Measurements from ENCODE around the gene CD63. TPM values are rescaled to one million over a fixed set of nuclear protein-coding genes. Genes with fewer than 3 reads are reported as not detected.

CD63 gene
- total and polyA plus RNA-seq, 2 of the 13 experiments (the other 11 are each of a cell fraction or from before 2014, with no cell fraction given) = 234 to 277 TPM

- TF ChIP-seq NR2F6 (IDR thresholded peaks at IDR 0.05) = no peak
- TF ChIP-seq NR2F6 (CRISPR knock-in tag; IDR thresholded peaks at IDR 0.05) = peak; percentile 10; the same call in 1 of the 2 replicates
- no peak for TF ChIP-seq IRX3 (CRISPR knock-in tag; IDR thresholded peaks at IDR 0.05; ENCODE audit: borderline replicate concordance, low read depth)
- no peak for TF ChIP-seq EEA1 (CRISPR knock-in tag; IDR thresholded peaks at IDR 0.05; ENCODE audit: borderline replicate concordance)
- peak; percentile 61 for TF ChIP-seq ZNF331 (CRISPR knock-in tag; IDR thresholded peaks at IDR 0.05)
- TF ChIP-seq ZNF792 (CRISPR knock-in tag; IDR thresholded peaks at IDR 0.05) = 0 out of 2 replicates have a peak, but pooled peaks have one; percentile 26
- TF ChIP-seq ZNF570 (CRISPR knock-in tag; IDR thresholded peaks at IDR 0.05; ENCODE audit: borderline replicate concordance) = no peak
- TF ChIP-seq, protein P1, sequence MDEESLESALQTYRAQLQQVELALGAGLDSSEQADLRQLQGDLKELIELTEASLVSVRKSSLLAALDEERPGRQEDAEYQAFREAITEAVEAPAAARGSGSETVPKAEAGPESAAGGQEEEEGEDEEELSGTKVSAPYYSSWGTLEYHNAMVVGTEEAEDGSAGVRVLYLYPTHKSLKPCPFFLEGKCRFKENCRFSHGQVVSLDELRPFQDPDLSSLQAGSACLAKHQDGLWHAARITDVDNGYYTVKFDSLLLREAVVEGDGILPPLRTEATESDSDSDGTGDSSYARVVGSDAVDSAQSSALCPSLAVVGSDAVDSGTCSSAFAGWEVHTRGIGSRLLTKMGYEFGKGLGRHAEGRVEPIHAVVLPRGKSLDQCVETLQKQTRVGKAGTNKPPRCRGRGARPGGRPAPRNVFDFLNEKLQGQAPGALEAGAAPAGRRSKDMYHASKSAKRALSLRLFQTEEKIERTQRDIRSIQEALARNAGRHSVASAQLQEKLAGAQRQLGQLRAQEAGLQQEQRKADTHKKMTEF (CRISPR knock-in tag; IDR thresholded peaks at IDR 0.05) = 0 out of 2 replicates have a peak, but pooled peaks have one; percentile 36
- TF ChIP-seq, protein P2, sequence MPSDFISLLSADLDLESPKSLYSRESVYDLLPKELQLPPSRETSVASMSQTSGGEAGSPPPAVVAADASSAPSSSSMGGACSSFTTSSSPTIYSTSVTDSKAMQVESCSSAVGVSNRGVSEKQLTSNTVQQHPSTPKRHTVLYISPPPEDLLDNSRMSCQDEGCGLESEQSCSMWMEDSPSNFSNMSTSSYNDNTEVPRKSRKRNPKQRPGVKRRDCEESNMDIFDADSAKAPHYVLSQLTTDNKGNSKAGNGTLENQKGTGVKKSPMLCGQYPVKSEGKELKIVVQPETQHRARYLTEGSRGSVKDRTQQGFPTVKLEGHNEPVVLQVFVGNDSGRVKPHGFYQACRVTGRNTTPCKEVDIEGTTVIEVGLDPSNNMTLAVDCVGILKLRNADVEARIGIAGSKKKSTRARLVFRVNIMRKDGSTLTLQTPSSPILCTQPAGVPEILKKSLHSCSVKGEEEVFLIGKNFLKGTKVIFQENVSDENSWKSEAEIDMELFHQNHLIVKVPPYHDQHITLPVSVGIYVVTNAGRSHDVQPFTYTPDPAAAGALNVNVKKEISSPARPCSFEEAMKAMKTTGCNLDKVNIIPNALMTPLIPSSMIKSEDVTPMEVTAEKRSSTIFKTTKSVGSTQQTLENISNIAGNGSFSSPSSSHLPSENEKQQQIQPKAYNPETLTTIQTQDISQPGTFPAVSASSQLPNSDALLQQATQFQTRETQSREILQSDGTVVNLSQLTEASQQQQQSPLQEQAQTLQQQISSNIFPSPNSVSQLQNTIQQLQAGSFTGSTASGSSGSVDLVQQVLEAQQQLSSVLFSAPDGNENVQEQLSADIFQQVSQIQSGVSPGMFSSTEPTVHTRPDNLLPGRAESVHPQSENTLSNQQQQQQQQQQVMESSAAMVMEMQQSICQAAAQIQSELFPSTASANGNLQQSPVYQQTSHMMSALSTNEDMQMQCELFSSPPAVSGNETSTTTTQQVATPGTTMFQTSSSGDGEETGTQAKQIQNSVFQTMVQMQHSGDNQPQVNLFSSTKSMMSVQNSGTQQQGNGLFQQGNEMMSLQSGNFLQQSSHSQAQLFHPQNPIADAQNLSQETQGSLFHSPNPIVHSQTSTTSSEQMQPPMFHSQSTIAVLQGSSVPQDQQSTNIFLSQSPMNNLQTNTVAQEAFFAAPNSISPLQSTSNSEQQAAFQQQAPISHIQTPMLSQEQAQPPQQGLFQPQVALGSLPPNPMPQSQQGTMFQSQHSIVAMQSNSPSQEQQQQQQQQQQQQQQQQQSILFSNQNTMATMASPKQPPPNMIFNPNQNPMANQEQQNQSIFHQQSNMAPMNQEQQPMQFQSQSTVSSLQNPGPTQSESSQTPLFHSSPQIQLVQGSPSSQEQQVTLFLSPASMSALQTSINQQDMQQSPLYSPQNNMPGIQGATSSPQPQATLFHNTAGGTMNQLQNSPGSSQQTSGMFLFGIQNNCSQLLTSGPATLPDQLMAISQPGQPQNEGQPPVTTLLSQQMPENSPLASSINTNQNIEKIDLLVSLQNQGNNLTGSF (CRISPR knock-in tag; IDR thresholded peaks at IDR 0.05) = no peak
- peak; percentile 48; the same call in 1 of the 2 replicates for TF ChIP-seq MTA1 (CRISPR knock-in tag; IDR thresholded peaks at IDR 0.05; ENCODE audit: borderline replicate concordance)
- 0 out of 2 replicates have a peak, but pooled peaks have one; percentile 24 for TF ChIP-seq ZNF574 (CRISPR knock-in tag; IDR thresholded peaks at IDR 0.05)
- no peak for TF ChIP-seq ETV6 (CRISPR knock-in tag; conservative IDR thresholded peaks at IDR 0.05)
- TF ChIP-seq ZNF367 (CRISPR knock-in tag; IDR thresholded peaks at IDR 0.05; ENCODE audit: borderline replicate concordance) = no peak
- TF ChIP-seq ZNF543 (CRISPR knock-in tag; IDR thresholded peaks at IDR 0.05) = no peak
- TF ChIP-seq CHD4 (IDR thresholded peaks at IDR 0.05; ENCODE audit: borderline replicate concordance, low read length) = no peak
- no peak for TF ChIP-seq SKIL (CRISPR knock-in tag; IDR thresholded peaks at IDR 0.05; ENCODE audit: borderline replicate concordance)
- no peak for TF ChIP-seq GABPA (IDR thresholded peaks at IDR 0.05; ENCODE audit: low read depth, low read length)
- 0 out of 2 replicates have a peak, but pooled peaks have one; percentile 6 for TF ChIP-seq GABPA (CRISPR knock-in tag; IDR thresholded peaks at IDR 0.05; ENCODE audit: low read depth)
- no peak for TF ChIP-seq KDM5B (CRISPR knock-in tag; IDR thresholded peaks at IDR 0.05; ENCODE audit: borderline replicate concordance)
- peak; percentile 46; the same call in 1 of the 2 replicates for TF ChIP-seq ZNF768 (CRISPR knock-in tag; IDR thresholded peaks at IDR 0.05)
Measured at GRCh38 chr12:55720894-55721444, 7.8 kb downstream of the CD63 start (continued).

Measured in HepG2 (cell line).